DOHH2 (cell line): ENCODE results near the gene SDHA.
"Not testable (repeated sequence)": the region's sequence is repeated elsewhere in the genome, so short reads cannot be mapped to it uniquely, and the experiment has no call there.

Source experiments
- H3F3A ChIP-seq: fragments of 200-600 bp; sonication (generic), shearing (Covaris generic); 2 replicates; pipeline ENCODE4 v1.6.0; 2016; ENCODE audit warnings: antibody characterized with exemption, mild to moderate bottlenecking; ENCODE audit not compliant: control insufficient read depth, insufficient read depth
- H3K27ac ChIP-seq: fragments of 200-600 bp; sonication (generic); 2 replicates; pipeline ENCODE4 v1.5.1; 2014; ENCODE audit warnings: low read depth, mild to moderate bottlenecking, low read length, moderate library complexity
- H3K27me3 ChIP-seq: fragments of 200-600 bp; sonication (generic); 2 replicates; pipeline ENCODE4 v1.6.1; 2014; ENCODE audit warnings: mild to moderate bottlenecking, low read length, mixed read lengths; ENCODE audit not compliant: control insufficient read depth
- H3K36me3 ChIP-seq: fragments of 200-600 bp; sonication (generic); 2 replicates; pipeline ENCODE4 v1.6.1; 2014; ENCODE audit warnings: mild to moderate bottlenecking, low read length, moderate library complexity, mixed read lengths; ENCODE audit not compliant: control insufficient read depth
- H3K4me1 ChIP-seq: fragments of 200-600 bp; sonication (generic); 2 replicates; pipeline ENCODE4 v1.6.1; 2014; ENCODE audit warnings: mild to moderate bottlenecking, low read length, mixed read lengths; ENCODE audit not compliant: control insufficient read depth
- H3K4me2 ChIP-seq: fragments of 200-600 bp; sonication (generic); 2 replicates; pipeline ENCODE4 v1.6.0; 2014; ENCODE audit warnings: mild to moderate bottlenecking, low read length, moderate library complexity
- H3K4me3 ChIP-seq: fragments of 200-600 bp; sonication (generic); 2 replicates; pipeline ENCODE4 v1.5.1; 2014; ENCODE audit warnings: mild to moderate bottlenecking, low read length, mixed read lengths
- H3K79me2 ChIP-seq: fragments of 200-600 bp; sonication (generic); 2 replicates; pipeline ENCODE4 v1.6.1; 2014; ENCODE audit warnings: mild to moderate bottlenecking, low read length, mixed read lengths; ENCODE audit not compliant: control insufficient read depth
- H3K9me2 ChIP-seq: fragments of 200-600 bp; sonication (generic); replicated peaks from 2 replicates; pipeline ENCODE4 v1.6.1; 2014; ENCODE audit warnings: mild to moderate bottlenecking, low read length, mixed read lengths; ENCODE audit not compliant: control insufficient read depth
- H3K9me3 ChIP-seq: fragments of 200-600 bp; sonication (generic); 2 replicates; pipeline ENCODE4 v1.6.1; 2014; ENCODE audit warnings: antibody characterized with exemption, low read length, mixed read lengths; ENCODE audit not compliant: control insufficient read depth, insufficient read depth
- H4K20me1 ChIP-seq: fragments of 200-600 bp; sonication (generic); 2 replicates; pipeline ENCODE4 v1.6.0; 2014; ENCODE audit warnings: low read depth, mild to moderate bottlenecking, antibody characterized with exemption, low read length, moderate library complexity; ENCODE audit not compliant: control insufficient read depth, insufficient read depth
- EZH2phosphoT487 ChIP-seq: fragments of 200-600 bp; sonication (generic); IDR thresholded peaks from 2 replicates; pipeline ENCODE4 v1.6.1; 2017; ENCODE audit warnings: borderline replicate concordance, mild to moderate bottlenecking, antibody characterized with exemption, low read length, moderate library complexity, mixed read lengths
- TF ChIP-seq, protein P1 (sequence below): fragments of 200-600 bp; sonication (generic); IDR thresholded peaks from one replicate; pipeline ENCODE4 v1.5.1; 2014; ENCODE audit warnings: antibody characterized with exemption, mild to moderate bottlenecking, low read depth, low read length; ENCODE audit not compliant: poor library complexity, severe bottlenecking

SDHA gene

DNA sequence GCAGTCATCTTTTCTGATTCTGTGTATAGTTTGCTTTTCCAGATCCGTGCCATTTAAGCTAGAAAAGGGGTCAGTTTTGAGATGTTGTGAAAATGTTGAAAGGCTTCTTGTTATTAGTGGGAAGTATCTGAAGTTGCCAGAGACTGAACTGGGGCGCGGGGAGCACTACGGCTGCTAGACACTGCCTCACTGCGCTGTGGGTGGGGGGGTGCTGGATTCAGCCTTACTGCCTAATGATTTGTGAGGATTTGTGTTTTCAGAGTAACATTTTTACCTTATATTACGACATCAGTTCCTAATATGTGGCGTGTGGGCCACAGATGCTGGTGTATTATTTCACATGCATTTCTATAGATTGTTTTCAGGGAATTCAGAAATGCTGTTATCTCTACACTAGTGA, 55.4 kb downstream of the SDHA start:
- H4K20me1 ChIP-seq, H3K9me2 ChIP-seq, H3K9me3 ChIP-seq, H3K27ac ChIP-seq, H3K27me3 ChIP-seq: not testable (repeated sequence)
- Histone ChIP-seq H3F3A (peaks cover 17% of the 10 kb centered on the region), H3K4me2 (peak overlapping the region; percentile 64), H3K4me3 (peak overlapping the region; percentile 60), H3K79me2 (peaks cover 60% of the 10 kb centered on the region), H3K36me3 (peaks cover 38% of the 10 kb centered on the region), H3K4me1 (peaks cover 21% of the 10 kb centered on the region)

DNA sequence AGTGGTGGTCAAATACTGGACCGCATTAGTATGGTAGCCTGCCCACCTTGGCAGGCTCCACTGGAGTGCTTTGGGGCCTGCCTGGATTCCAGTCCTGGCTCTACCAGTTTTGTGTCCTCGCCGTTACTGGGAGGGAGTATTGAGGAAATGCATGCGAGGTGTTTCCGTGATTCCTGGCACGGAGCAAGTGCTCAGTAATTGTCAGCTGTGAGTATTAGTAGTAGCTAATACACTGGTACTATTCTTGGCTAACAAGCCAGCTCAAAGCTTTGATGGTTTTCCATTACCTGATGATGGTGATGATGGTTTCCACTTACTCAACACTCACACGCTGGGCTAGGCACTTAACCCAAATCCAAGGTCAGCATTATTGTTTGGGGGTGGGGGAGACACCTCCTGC, 56.2 kb downstream of the SDHA start:
- not testable (repeated sequence) for H3K4me3 ChIP-seq, H3K4me2 ChIP-seq, H3K9me2 ChIP-seq, H3K27ac ChIP-seq, H3K9me3 ChIP-seq, H3F3A ChIP-seq, H3K27me3 ChIP-seq, H4K20me1 ChIP-seq
- Histone ChIP-seq H3K79me2 (peaks cover 69% of the 10 kb centered on the region), H3K4me1 (peaks cover 21% of the 10 kb centered on the region), H3K36me3 (peaks cover 45% of the 10 kb centered on the region)

DNA sequence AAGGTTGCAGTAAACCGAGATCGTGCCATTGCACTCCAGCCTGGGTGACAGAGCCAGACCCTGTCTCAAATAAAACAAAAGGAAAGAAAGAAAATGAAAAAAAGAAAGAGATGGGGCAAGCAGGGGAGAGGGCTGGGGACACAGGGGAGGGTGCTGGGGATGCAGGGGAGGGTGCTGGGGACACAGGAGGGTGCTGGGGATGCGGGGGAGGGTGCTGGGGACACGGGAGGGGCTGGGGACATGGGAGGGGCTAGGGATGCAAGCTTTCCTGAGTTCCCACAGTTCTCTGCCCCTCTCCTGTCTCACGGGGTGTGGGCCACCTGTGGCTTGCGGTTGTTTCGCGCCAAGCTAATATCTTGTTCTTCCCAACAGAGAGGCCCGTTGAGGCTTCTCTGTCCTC, 60.5 kb downstream of the SDHA start:
- Histone ChIP-seq H3K36me3 (peaks cover 62% of the 10 kb centered on the region), H3K9me2 (no peaks in the 10 kb centered on the region), H3K4me3 (no peak overlapping the region), H3K79me2 (peaks cover 90% of the 10 kb centered on the region), H3K9me3 (no peaks in the 10 kb centered on the region), H3K27me3 (no peaks in the 10 kb centered on the region), H3F3A (no peaks in the 10 kb centered on the region), H3K4me2 (no peak overlapping the region), H3K4me1 (peaks cover 4% of the 10 kb centered on the region; the same call in 1 of the 2 replicates), H4K20me1 (0 out of 2 replicates have a peak, but pooled peaks cover 2% of the 10 kb centered on the region), H3K27ac (no peak overlapping the region)
- TF ChIP-seq, protein P1, sequence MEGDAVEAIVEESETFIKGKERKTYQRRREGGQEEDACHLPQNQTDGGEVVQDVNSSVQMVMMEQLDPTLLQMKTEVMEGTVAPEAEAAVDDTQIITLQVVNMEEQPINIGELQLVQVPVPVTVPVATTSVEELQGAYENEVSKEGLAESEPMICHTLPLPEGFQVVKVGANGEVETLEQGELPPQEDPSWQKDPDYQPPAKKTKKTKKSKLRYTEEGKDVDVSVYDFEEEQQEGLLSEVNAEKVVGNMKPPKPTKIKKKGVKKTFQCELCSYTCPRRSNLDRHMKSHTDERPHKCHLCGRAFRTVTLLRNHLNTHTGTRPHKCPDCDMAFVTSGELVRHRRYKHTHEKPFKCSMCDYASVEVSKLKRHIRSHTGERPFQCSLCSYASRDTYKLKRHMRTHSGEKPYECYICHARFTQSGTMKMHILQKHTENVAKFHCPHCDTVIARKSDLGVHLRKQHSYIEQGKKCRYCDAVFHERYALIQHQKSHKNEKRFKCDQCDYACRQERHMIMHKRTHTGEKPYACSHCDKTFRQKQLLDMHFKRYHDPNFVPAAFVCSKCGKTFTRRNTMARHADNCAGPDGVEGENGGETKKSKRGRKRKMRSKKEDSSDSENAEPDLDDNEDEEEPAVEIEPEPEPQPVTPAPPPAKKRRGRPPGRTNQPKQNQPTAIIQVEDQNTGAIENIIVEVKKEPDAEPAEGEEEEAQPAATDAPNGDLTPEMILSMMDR = no peak

DNA sequence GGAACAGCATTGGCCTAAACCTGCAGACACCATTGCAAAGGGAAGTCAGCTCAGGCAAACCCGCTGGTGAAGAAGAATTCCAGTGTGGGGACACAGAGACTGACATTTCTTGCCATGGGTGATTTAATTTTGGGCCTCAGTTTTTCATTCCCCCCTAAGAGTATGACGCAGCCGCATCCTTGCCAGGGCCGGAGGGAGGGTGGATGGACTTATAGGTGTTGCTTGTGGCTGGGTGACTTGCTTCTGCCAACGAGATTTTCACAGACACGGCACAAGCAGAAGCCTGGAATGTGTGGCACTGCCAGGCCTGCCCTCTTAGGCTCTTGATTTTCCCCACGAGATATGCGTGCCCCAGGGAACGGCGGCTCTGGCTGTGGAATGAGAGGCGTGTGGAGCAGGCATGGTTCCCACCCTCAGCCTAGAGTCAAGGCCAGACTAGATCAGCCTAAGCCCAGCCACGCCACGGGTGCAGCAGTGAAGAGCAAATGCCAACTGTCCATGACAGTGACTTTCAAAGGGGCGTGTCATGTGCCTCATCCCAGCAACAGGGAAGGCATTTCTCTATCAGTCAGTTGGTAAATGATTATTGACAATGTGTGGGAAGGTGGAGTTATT, 61.0 kb downstream of the SDHA start:
- Histone ChIP-seq H3K79me2 (peaks cover 90% of the 10 kb centered on the region), H3K36me3 (peaks cover 62% of the 10 kb centered on the region)
- H3K27ac ChIP-seq, H4K20me1 ChIP-seq, H3K4me1 ChIP-seq, H3K4me3 ChIP-seq, H3K4me2 ChIP-seq, H3K9me2 ChIP-seq, H3F3A ChIP-seq, H3K27me3 ChIP-seq, H3K9me3 ChIP-seq: not testable (repeated sequence)

DNA sequence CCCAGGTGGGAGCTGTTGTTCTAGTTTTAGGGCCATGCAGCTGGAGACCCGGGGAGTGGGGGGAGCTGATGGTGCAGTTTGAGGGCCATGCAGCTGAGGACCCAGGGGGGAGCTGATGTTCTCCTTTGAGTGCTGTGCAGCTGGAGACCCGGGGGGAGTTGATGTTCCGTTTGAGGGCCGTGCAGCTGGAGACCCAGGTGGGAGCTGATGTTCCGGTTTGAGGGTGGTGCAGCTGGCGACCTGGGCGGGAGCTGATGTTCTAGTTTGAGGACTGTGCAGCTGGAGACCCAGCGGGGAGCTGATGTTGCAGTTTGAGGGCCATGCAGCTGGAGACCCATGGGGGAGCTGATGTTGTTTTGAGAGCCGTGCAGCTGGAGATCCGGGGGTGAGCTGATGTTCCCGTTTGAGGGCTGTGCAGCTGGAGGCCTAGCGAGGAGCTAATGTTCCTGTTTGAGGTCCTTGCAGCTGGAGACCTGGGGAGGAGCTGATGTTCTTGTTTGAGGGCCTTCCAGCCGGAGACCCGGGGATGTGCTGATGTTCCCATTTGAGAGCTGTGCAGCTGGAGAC, 68.0 kb downstream of the SDHA start:
- peaks cover 4% of the 10 kb centered on the region; the same call in 1 of the 2 replicates for H3K9me3 ChIP-seq
- H3K27me3 ChIP-seq = no peaks in the 10 kb centered on the region
- H3F3A ChIP-seq = no peaks in the 10 kb centered on the region
- H3K4me2 ChIP-seq = no peak overlapping the region
- peaks cover 62% of the 10 kb centered on the region for H3K36me3 ChIP-seq
- H3K27ac ChIP-seq = peak overlapping the region; percentile 46
- peaks cover 20% of the 10 kb centered on the region for H3K4me1 ChIP-seq
- no peak overlapping the region for H3K4me3 ChIP-seq
- H3K9me2 ChIP-seq = no peaks in the 10 kb centered on the region
- H4K20me1 ChIP-seq = no peaks in the 10 kb centered on the region
- no peak for TF ChIP-seq EZH2phosphoT487
- TF ChIP-seq, protein P1 = no peak
- H3K79me2 ChIP-seq = peaks cover 90% of the 10 kb centered on the region

DNA sequence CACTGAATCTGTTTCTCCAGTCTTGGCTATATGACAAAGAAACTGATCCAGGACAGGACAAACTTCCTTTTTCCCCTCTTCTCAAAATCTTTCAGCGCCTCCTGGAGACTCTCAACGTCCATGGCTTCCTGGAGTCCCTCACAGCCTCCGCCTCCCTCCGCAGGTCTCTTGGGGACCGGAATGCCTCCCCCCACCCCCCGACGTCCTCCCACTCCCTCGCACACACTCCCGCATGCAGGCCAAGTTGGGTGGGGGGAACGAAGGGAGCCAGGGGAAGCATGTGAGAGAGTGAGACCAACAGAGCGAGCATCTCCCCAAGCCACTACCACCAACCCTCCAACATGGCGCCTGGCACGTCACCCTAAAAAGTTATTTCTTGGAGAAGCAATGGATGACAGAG, 72.1 kb downstream of the SDHA start:
- not testable (repeated sequence) for H3K4me2 ChIP-seq, H3K27ac ChIP-seq, H3F3A ChIP-seq, H4K20me1 ChIP-seq, H3K27me3 ChIP-seq, H3K4me3 ChIP-seq, H3K9me3 ChIP-seq, H3K9me2 ChIP-seq
- H3K36me3 ChIP-seq = peaks cover 32% of the 10 kb centered on the region
- H3K4me1 ChIP-seq = peaks cover 16% of the 10 kb centered on the region
- peaks cover 63% of the 10 kb centered on the region for H3K79me2 ChIP-seq
